IMR-90 (cell line): Measurements from ENCODE around the gene RAVER1. TPM values are rescaled to one million over a fixed set of nuclear protein-coding genes. Genes with fewer than 3 reads are reported as not detected.

ENCODE experiments used
- ATAC-seq: fragments of 200-7000 bp; cut with Tn5 transposase; 2 replicates; pipeline ENCODE4 v1.9.1; 2020; ENCODE audit warnings: low read depth, mild to moderate bottlenecking, moderate library complexity
- BruUV-seq: library from RNA; stranded (reverse); fragments of 400-500 nt; replicated peaks from 2 replicates; lab custom pipeline; 2021; lab: Mats Ljungman, UMichigan
- CTCF ChIA-PET: fragments of 300-600 bp; formaldehyde crosslinking; extraction: SDS; loops from one replicate; lab custom pipeline; 2021; ENCODE audit warnings: antibody characterized with exemption; lab: Yijun Ruan, JAX
- POLR2A ChIA-PET: fragments of 300-600 bp; sonication (Branson Sonifier 250); formaldehyde crosslinking; loops from one replicate; lab custom pipeline; 2022; ENCODE audit warnings: antibody characterized with exemption; ENCODE audit not compliant: unreplicated experiment; lab: Charles Lee
- DNase-seq: peaks from one replicate; pipeline ENCODE4 v3.0.0; 2013
- H2AFZ ChIP-seq: replicated peaks from 2 replicates; pipeline ENCODE3; 2013; ENCODE audit warnings: low read length, mild to moderate bottlenecking; ENCODE audit not compliant: poor library complexity
- H2AK5ac ChIP-seq: 2 replicates; pipeline ENCODE4 v1.6.1; 2013; ENCODE audit warnings: low read depth, low read length, inconsistent platforms
- H2AK9ac ChIP-seq: replicated peaks from 2 replicates; pipeline ENCODE3; 2013; ENCODE audit warnings: mild to moderate bottlenecking, low read depth, low read length, moderate library complexity; ENCODE audit not compliant: poor library complexity
- H2BK120ac ChIP-seq: 2 replicates; pipeline ENCODE4 v1.6.1; 2013; ENCODE audit warnings: low read depth, low read length, inconsistent platforms
- H2BK15ac ChIP-seq: 3 replicates; pipeline ENCODE4 v1.6.1; 2013; ENCODE audit warnings: low read depth, low read length, inconsistent platforms
- H2BK20ac ChIP-seq: 2 replicates; pipeline ENCODE4 v1.6.1; 2013; ENCODE audit warnings: low read depth, mild to moderate bottlenecking, inconsistent platforms, low read length, moderate library complexity
- H2BK5ac ChIP-seq: 2 replicates; pipeline ENCODE4 v1.6.1; 2013; ENCODE audit warnings: mild to moderate bottlenecking, low read depth, low read length, inconsistent platforms; ENCODE audit not compliant: poor library complexity, severe bottlenecking
- H3K14ac ChIP-seq: replicated peaks from 2 replicates; pipeline ENCODE4 v1.6.1; 2013; ENCODE audit warnings: low read depth, low read length, inconsistent platforms
- H3K18ac ChIP-seq: 2 replicates; pipeline ENCODE4 v1.6.1; 2013; ENCODE audit warnings: low read depth, low read length, control low read depth
- H3K23ac ChIP-seq: 2 replicates; pipeline ENCODE4 v1.6.1; 2013; ENCODE audit warnings: low read depth, low read length, inconsistent platforms
- H3K27ac ChIP-seq: 2 replicates; pipeline ENCODE4 v1.5.1; 2013; ENCODE audit warnings: mild to moderate bottlenecking, control low read depth, low read length; ENCODE audit not compliant: insufficient read depth
- H3K27me3 ChIP-seq: 2 replicates; pipeline ENCODE4 v1.6.1; 2013; ENCODE audit warnings: low read length; ENCODE audit not compliant: control insufficient read depth, insufficient read depth
- H3K36me3 ChIP-seq: 2 replicates; pipeline ENCODE4 v1.6.1; 2013; ENCODE audit warnings: low read length, mixed read lengths; ENCODE audit not compliant: control insufficient read depth, insufficient read depth
- H3K4ac ChIP-seq: 2 replicates; pipeline ENCODE4 v1.6.1; 2013; ENCODE audit warnings: low read depth, low read length, inconsistent platforms
- H3K4me1 ChIP-seq: 2 replicates; pipeline ENCODE4 v1.6.1; 2013; ENCODE audit warnings: low read length, mixed read lengths; ENCODE audit not compliant: control insufficient read depth, insufficient read depth
- H3K4me2 ChIP-seq: 2 replicates; pipeline ENCODE4 v1.6.1; 2013; ENCODE audit warnings: low read depth, mild to moderate bottlenecking, control low read depth, low read length, moderate library complexity
- H3K4me3 ChIP-seq: 2 replicates; pipeline ENCODE4 v1.5.1; 2013; ENCODE audit warnings: low read depth, mild to moderate bottlenecking, control low read depth, low read length, moderate library complexity; ENCODE audit not compliant: insufficient read depth
- H3K56ac ChIP-seq: 2 replicates; pipeline ENCODE4 v1.6.1; 2013; ENCODE audit warnings: low read length, inconsistent platforms; ENCODE audit not compliant: insufficient read depth; ENCODE audit errors: extremely low read depth
- H3K79me1 ChIP-seq, 2 experiments: 2 replicates each; pipeline ENCODE4 v1.6.1; 2013; ENCODE audit warnings: low read length in 2 of 2, inconsistent platforms in 1 of 2, low read depth in 1 of 2
- H3K9ac ChIP-seq: 2 replicates; pipeline ENCODE4 v1.6.1; 2013; ENCODE audit warnings: low read depth, low read length, control low read depth
- H3K9me1 ChIP-seq: 2 replicates; pipeline ENCODE4 v1.6.1; 2013; ENCODE audit warnings: low read length, inconsistent platforms; ENCODE audit not compliant: insufficient read depth
- H3K9me3 ChIP-seq: 2 replicates; pipeline ENCODE4 v1.6.1; 2013; ENCODE audit warnings: low read length; ENCODE audit not compliant: control insufficient read depth, insufficient read depth
- H4K20me1 ChIP-seq: 2 replicates; pipeline ENCODE4 v1.6.1; 2013; ENCODE audit warnings: low read length, inconsistent platforms; ENCODE audit not compliant: insufficient read depth
- H4K5ac ChIP-seq: 2 replicates; pipeline ENCODE4 v1.6.1; 2013; ENCODE audit warnings: mild to moderate bottlenecking, low read depth, low read length, control low read depth
- H4K8ac ChIP-seq, 2 experiments: 2 replicates each; pipeline ENCODE4 v1.6.1; 2013; ENCODE audit warnings: low read depth in 2 of 2, low read length in 2 of 2, control low read depth in 1 of 2, inconsistent platforms in 1 of 2
- H4K91ac ChIP-seq: 2 replicates; pipeline ENCODE4 v1.6.1; 2013; ENCODE audit warnings: low read depth, low read length, inconsistent platforms; ENCODE audit not compliant: insufficient read depth
- CEBPB ChIP-seq: IDR thresholded peaks from 2 replicates; pipeline ENCODE4 v1.6.1; 2012; ENCODE audit warnings: low read depth, low read length, improper control_type of control experiment
- MAZ ChIP-seq: IDR thresholded peaks from 2 replicates; pipeline ENCODE4 v1.6.1; 2012; ENCODE audit warnings: low read depth, mild to moderate bottlenecking, low read length, improper control_type of control experiment, moderate library complexity, borderline replicate concordance
- RFX5 ChIP-seq: IDR thresholded peaks from 2 replicates; pipeline ENCODE4 v1.8.0; 2012; ENCODE audit warnings: low read depth, mild to moderate bottlenecking, low read length, moderate library complexity
- SMC3 ChIP-seq: fragments of 150-350 bp; IDR thresholded peaks from 2 replicates; pipeline ENCODE4 v1.6.1; 2016; ENCODE audit warnings: low read depth, mild to moderate bottlenecking, antibody characterized with exemption, low read length, moderate library complexity
- WGBS, 2 experiments: methylation state at CpG; one replicate each; pipeline versions ENCODE4 v1.1.5 to v1.1.7; 2013; ENCODE audit warnings: missing lambda C conversion rate in 2 of 2; ENCODE audit not compliant: insufficient read length in 1 of 2; ENCODE audit errors: extremely low coverage in 2 of 2; 5-methylcytosine and 5-hydroxymethylcytosine counted together
- dilution Hi-C: fragments of 300-500 bp; cut with HindIII; formaldehyde crosslinking; loops from one replicate; pipeline ENCODE4 v1.14.3; 2018; ENCODE audit warnings: low sequenced_read_pairs; ENCODE audit not compliant: unreplicated experiment
- in situ Hi-C: fragments of 300-500 bp; cut with MboI; formaldehyde crosslinking; loops from 3 replicates; pipeline ENCODE4 v1.14.3; 2019; ENCODE audit warnings: low sequenced_read_pairs, inconsistent platforms, mixed read lengths
- intact Hi-C: fragments of 100-400 bp; cut with micrococcal nuclease; formaldehyde crosslinking; loops from 2 replicates; pipeline ENCODE4 v1.10.0; 2022
- polyA plus RNA-seq, 3 experiments: library from polyadenylated mRNA; depleted of rRNA; stranded (reverse); fragments of >200 nt; gene quantifications; 2 replicates each; pipeline ENCODE4 v1.2.3, GENCODE V29; 2012; ENCODE audit warnings: low replicate concordance in 1 of 3
- total RNA-seq: library from RNA; depleted of rRNA; stranded (reverse); fragments of >200 nt; gene quantifications from 2 replicates; pipeline ENCODE4 v1.2.3, GENCODE V29; 2012

RAVER1 gene
- total and polyA plus RNA-seq, 2 of the 4 experiments (the other 2 are of a cell fraction) = 2.7 to 18.1 TPM

- TF ChIP-seq SMC3 (no peak), RFX5 (no peak), CEBPB (no peak)
Observed at GRCh38 chr19:10289167-10289835, 44.0 kb downstream of the RAVER1 start (continued).

GRCh38 chr19:10288662-10289166, 44.6 kb downstream of the RAVER1 start:
- no peaks in the 10 kb centered on the region; the same call in 1 of the 2 replicates for H3K27me3 ChIP-seq
- H4K8ac ChIP-seq = peak overlapping the region; percentile 53 to 82; a peak in 3 of 4 replicates
- H2AK9ac ChIP-seq = peak overlapping the region; percentile 88
- 0 out of 2 replicates have a peak, but pooled peaks cover 2% of the 10 kb centered on the region for H4K20me1 ChIP-seq
- no TSS peak for BruUV-seq
- DNase-seq (peak; percentile 40), ATAC-seq (peak; percentile 12; the same call in 1 of the 2 replicates)
- peak overlapping the region; percentile 77 for H3K4me3 ChIP-seq
- H3K79me1 ChIP-seq = peaks cover 0 to 4% of the 10 kb centered on the region in 2 experiments; a peak in 1 of 4 replicates
- H2BK5ac ChIP-seq = no peak overlapping the region
- H4K91ac ChIP-seq = no peak overlapping the region; the same call in 1 of the 2 replicates
- peak overlapping the region; percentile 72 for H3K4ac ChIP-seq
- no peak overlapping the region; the same call in 1 of the 2 replicates for H3K27ac ChIP-seq
- H4K5ac ChIP-seq = peak overlapping the region; percentile 5; the same call in 1 of the 2 replicates
- peak overlapping the region; percentile 52; the same call in 1 of the 2 replicates for H3K23ac ChIP-seq
- H3K9me3 ChIP-seq = no peaks in the 10 kb centered on the region
- in situ Hi-C loops = no loop called here
- no peak overlapping the region for H3K14ac ChIP-seq
- CTCF ChIA-PET = interaction anchor here (0.6 to 0.8 kb wide), 2 partner anchors 100 to 1812 kb away, joined by 3 to 7 read pairs; no protein-coding TSS in a partner anchor
- H3K4me1 ChIP-seq = peaks cover 24% of the 10 kb centered on the region
- H3K36me3 ChIP-seq = peaks cover 8% of the 10 kb centered on the region; the same call in 1 of the 2 replicates
- H2BK20ac ChIP-seq = no peak overlapping the region
- H3K4me2 ChIP-seq = peak overlapping the region; percentile 96
- peaks cover 12% of the 10 kb centered on the region for H3K9me1 ChIP-seq
- dilution Hi-C loops = no loop called here
- H2AK5ac ChIP-seq = peak overlapping the region; percentile 86; the same call in 1 of the 2 replicates
- POLR2A ChIA-PET = interaction anchor here (0.5 to 1.0 kb wide), 3 partner anchors 12 to 44 kb away, joined by 3 to 4 read pairs (median 4); no protein-coding TSS in a partner anchor
- H2BK15ac ChIP-seq = no peak overlapping the region
- H3K56ac ChIP-seq = no peak overlapping the region
- no peak overlapping the region; the same call in 1 of the 2 replicates for H3K18ac ChIP-seq
- WGBS, 2 experiments = 17% methylated on average over 2 of the region's 23 CpGs; no CpG with 5 or more reads in 1 of the 2 experiments
- TF ChIP-seq MAZ (0 out of 2 replicates have a peak, but pooled peaks have one; percentile 8), SMC3 (no peak)
- no peak overlapping the region for H2BK120ac ChIP-seq
- no peak overlapping the region for H3K9ac ChIP-seq
- intact Hi-C loops = no loop called here
- peak overlapping the region; percentile 92 for H2AFZ ChIP-seq
